T-helper 9 cell (primary cell): ENCODE results near the gene KIAA1755.

Experiments
- DNase-seq: peaks from one replicate; pipeline ENCODE4 v3.0.0-alpha.2; 2020

KIAA1755 gene

GRCh38 chr20:38179846-38180245, 80.7 kb downstream of the KIAA1755 start:
- DNase-seq, result no peak

GRCh38 chr20:38178581-38178980, 82.0 kb downstream of the KIAA1755 start:
- DNase-seq, result no peak

- no peak for DNase-seq
Observed at GRCh38 chr20:38178065-38178491, 82.5 kb downstream of the KIAA1755 start.

GRCh38 chr20:38177201-38177600, 83.3 kb downstream of the KIAA1755 start:
- DNase-seq, result no peak

- no peak for DNase-seq
Observed at GRCh38 chr20:38175304-38176180, 85.0 kb downstream of the KIAA1755 start.

GRCh38 chr20:38173237-38174156, 87.0 kb downstream of the KIAA1755 start:
- DNase-seq, result no peak

GRCh38 chr20:38172408-38172807, 88.1 kb downstream of the KIAA1755 start:
- DNase-seq, result no peak

- DNase-seq, result no peak
Observed at GRCh38 chr20:38171675-38172043, 88.9 kb downstream of the KIAA1755 start.

GRCh38 chr20:38170826-38171674, 89.5 kb downstream of the KIAA1755 start:
- no peak for DNase-seq

- DNase-seq, result no peak
Observed at GRCh38 chr20:38170219-38170825, 90.2 kb downstream of the KIAA1755 start.

- no peak for DNase-seq
Observed at GRCh38 chr20:38169636-38170193, 90.8 kb downstream of the KIAA1755 start.

GRCh38 chr20:38168791-38169589, 91.5 kb downstream of the KIAA1755 start:
- no peak for DNase-seq

GRCh38 chr20:38167851-38168760, 92.4 kb downstream of the KIAA1755 start:
- no peak for DNase-seq

GRCh38 chr20:38167328-38167850, 93.1 kb downstream of the KIAA1755 start:
- DNase-seq, result no peak

GRCh38 chr20:38166703-38167233, 93.8 kb downstream of the KIAA1755 start:
- DNase-seq, result no peak

- no peak for DNase-seq
Observed at GRCh38 chr20:38165966-38166702, 94.4 kb downstream of the KIAA1755 start.

- peak; percentile 18 for DNase-seq
Observed at GRCh38 chr20:38165089-38165965, 95.2 kb downstream of the KIAA1755 start, which contains the start of gene TGM2. TSS of gene TGM2 (minus strand) at chr20:38165270. CDS start at chr20:38165198, 72 bp downstream.
